Spleen (tissue), 7 donors: ENCODE measurements around the gene SPECC1.

Experiments
- CTCF ChIP-seq, 11 experiments: fragments of 200-600 bp in 7 of 11; fragments of 450-650 bp in 4 of 11; sonication (generic) in 4 of 11; IDR thresholded peaks in 8 of 11; conservative IDR thresholded peaks in 3 of 11; 1 replicate in 7 of 11; 2 replicates in 4 of 11; pipeline versions ENCODE4 v1.4.0 to v1.8.0; 2016 to 2021; ENCODE audit warnings: antibody characterized with exemption in 11 of 11, inconsistent platforms in 4 of 11, mild to moderate bottlenecking in 1 of 11
- POLR2AphosphoS5 ChIP-seq, 3 donors: sonication (generic); formaldehyde crosslinking; IDR thresholded peaks; one replicate each; pipeline ENCODE4 v1.5.1; 2017; ENCODE audit warnings: antibody characterized with exemption in 3 of 3
- donor health status: DM: no; HTN: no; CAD: no; lungs with moderate emphysema.
- donor health status: DM: no; HTN: no; CAD: no.
- donor health status: DM: no; HTN: no; CAD: no.

- TF ChIP-seq CTCF (IDR thresholded peaks at IDR 0.05 in 8 of 11, conservative IDR thresholded peaks at IDR 0.05 in 3 of 11) (no peak), POLR2AphosphoS5 (IDR thresholded peaks at IDR 0.05) (no peak)
Observed at GRCh38 chr17:20179041-20179440, 169.9 kb downstream of the SPECC1 start.
